Trophoblast cell (in vitro differentiated cells and primary cell): ENCODE measurements around the gene KLHL36.

Source experiments
- DNase-seq, 2 donors: peaks; one replicate each; pipeline ENCODE4 v3.0.0-alpha.2; 2016
- H2AFZ ChIP-seq: 2 replicates; pipeline ENCODE4 v1.6.1; 2013; ENCODE audit warnings: low read length, moderate library complexity, mild to moderate bottlenecking; ENCODE audit not compliant: insufficient read depth, poor library complexity
- H2AK5ac ChIP-seq: 2 replicates; pipeline ENCODE4 v1.6.1; 2013; ENCODE audit warnings: mild to moderate bottlenecking, low read length
- H2BK120ac ChIP-seq: 2 replicates; pipeline ENCODE4 v1.6.1; 2013; ENCODE audit warnings: low read length, mild to moderate bottlenecking, moderate library complexity; ENCODE audit not compliant: insufficient read depth, poor library complexity
- H2BK12ac ChIP-seq: 2 replicates; pipeline ENCODE4 v1.6.1; 2013; ENCODE audit warnings: mild to moderate bottlenecking, low read length, moderate library complexity
- H2BK5ac ChIP-seq: 2 replicates; pipeline ENCODE4 v1.6.1; 2013; ENCODE audit warnings: low read length, low read depth, moderate library complexity, mild to moderate bottlenecking; ENCODE audit not compliant: poor library complexity
- H3K14ac ChIP-seq: 2 replicates; pipeline ENCODE4 v1.6.1; 2013; ENCODE audit warnings: mild to moderate bottlenecking, low read length
- H3K18ac ChIP-seq: 2 replicates; pipeline ENCODE4 v1.6.1; 2013; ENCODE audit warnings: mild to moderate bottlenecking, low read length
- H3K23ac ChIP-seq: 2 replicates; pipeline ENCODE4 v1.6.1; 2013; ENCODE audit warnings: low read length
- H3K27ac ChIP-seq: 2 replicates; pipeline ENCODE4 v1.5.1; 2013; ENCODE audit warnings: low read depth, mild to moderate bottlenecking, inconsistent platforms, low read length, moderate library complexity
- H3K27me3 ChIP-seq: 2 replicates; pipeline ENCODE4 v1.6.1; 2013; ENCODE audit warnings: inconsistent platforms, mild to moderate bottlenecking, low read length, moderate library complexity; ENCODE audit not compliant: insufficient read depth
- H3K36me3 ChIP-seq, 2 experiments: 1 replicate in 1 of 2; 2 replicates in 1 of 2; pipeline ENCODE4 v1.6.1; 2013; ENCODE audit warnings: low read length in 2 of 2, mild to moderate bottlenecking in 2 of 2, moderate library complexity in 1 of 2; ENCODE audit not compliant: insufficient read depth in 2 of 2, control insufficient read depth in 1 of 2
- H3K4ac ChIP-seq: 2 replicates; pipeline ENCODE4 v1.6.1; 2013; ENCODE audit warnings: low read depth, mild to moderate bottlenecking, low read length, moderate library complexity
- H3K4me1 ChIP-seq, 2 experiments: 1 replicate in 1 of 2; 2 replicates in 1 of 2; pipeline ENCODE4 v1.6.1; 2013; ENCODE audit warnings: low read length in 2 of 2, mild to moderate bottlenecking in 2 of 2, moderate library complexity in 1 of 2; ENCODE audit not compliant: insufficient read depth in 2 of 2, control insufficient read depth in 1 of 2
- H3K4me2 ChIP-seq: 2 replicates; pipeline ENCODE4 v1.6.1; 2013; ENCODE audit warnings: inconsistent platforms, mild to moderate bottlenecking, low read length, moderate library complexity
- H3K4me3 ChIP-seq: 2 replicates; pipeline ENCODE4 v1.5.1; 2013; ENCODE audit warnings: mild to moderate bottlenecking, low read depth, low read length, inconsistent platforms
- H3K79me1 ChIP-seq: one replicate; pipeline ENCODE4 v1.6.1; 2013; ENCODE audit warnings: low read length
- H3K79me2 ChIP-seq: 2 replicates; pipeline ENCODE4 v1.6.1; 2013; ENCODE audit warnings: low read length, mild to moderate bottlenecking; ENCODE audit not compliant: control insufficient read depth, insufficient read depth, poor library complexity
- H3K9ac ChIP-seq: 2 replicates; pipeline ENCODE4 v1.6.1; 2013; ENCODE audit warnings: mild to moderate bottlenecking, low read length
- H3K9me3 ChIP-seq: 2 replicates; pipeline ENCODE4 v1.6.1; 2013; ENCODE audit warnings: low read depth, mild to moderate bottlenecking, control low read depth, inconsistent platforms, low read length; ENCODE audit not compliant: insufficient read depth
- H4K12ac ChIP-seq: 2 replicates; pipeline ENCODE4 v1.6.1; 2013; ENCODE audit warnings: low read depth, mild to moderate bottlenecking, low read length, moderate library complexity
- H4K8ac ChIP-seq: 2 replicates; pipeline ENCODE4 v1.6.1; 2013; ENCODE audit warnings: low read depth, mild to moderate bottlenecking, low read length, moderate library complexity
- H4K91ac ChIP-seq: one replicate; pipeline ENCODE4 v1.6.1; 2013; ENCODE audit warnings: low read depth, mild to moderate bottlenecking, low read length, moderate library complexity
- WGBS: extraction: QIAGEN DNeasy Blood & Tissue Kit; methylation state at CpG from one replicate; pipeline ENCODE4 v1.1.7; 2013; ENCODE audit warnings: missing lambda C conversion rate; ENCODE audit not compliant: insufficient read length, insufficient coverage; ENCODE audit errors: extremely low coverage; 5-methylcytosine and 5-hydroxymethylcytosine counted together

KLHL36 gene

GRCh38 chr16:84694980-84695379, 46.7 kb downstream of the KLHL36 start:
- H3K4me2 ChIP-seq = no peak overlapping the region
- no CpG with 5 or more reads among the region's 2 CpGs for WGBS
- no peak overlapping the region for H3K18ac ChIP-seq

GRCh38 chr16:84699147-84699711, 50.9 kb downstream of the KLHL36 start:
- Histone ChIP-seq H2AFZ (peak overlapping the region; percentile 77), H2AK5ac (no peak overlapping the region), H3K9ac (peak overlapping the region; percentile 55), H3K23ac (no peak overlapping the region), H3K18ac (peak overlapping the region; percentile 2), H2BK120ac (peak overlapping the region; percentile 30), H3K4ac (peak overlapping the region; percentile 58), H4K91ac (peak overlapping the region; percentile 48), H3K36me3 (no peaks in the 10 kb centered on the region), H3K9me3 (no peaks in the 10 kb centered on the region), H3K27ac (peak overlapping the region; percentile 59), H3K79me1 (peaks cover 10% of the 10 kb centered on the region), H4K8ac (peak overlapping the region; percentile 89), H4K12ac (peak overlapping the region; percentile 21), H2BK5ac (peak overlapping the region; percentile 35), H2BK12ac (no peak overlapping the region), H3K79me2 (peaks cover 13% of the 10 kb centered on the region), H3K4me3 (peak overlapping the region; percentile 78), H3K4me2 (peak overlapping the region; percentile 74), H3K14ac (peak overlapping the region; percentile 69), H3K27me3 (no peaks in the 10 kb centered on the region), H3K4me1 (peaks cover 3% of the 10 kb centered on the region in 2 experiments)
- peak in 1 of 2 donors; percentile 40 for DNase-seq
- WGBS = no CpG with 5 or more reads among the region's 29 CpGs

More at GRCh38 chr16:84694980-84695379, 46.7 kb downstream of the KLHL36 start:
- peaks cover 5% of the 10 kb centered on the region for H3K79me1 ChIP-seq
- no peak overlapping the region for H2AFZ ChIP-seq
- DNase-seq = no peak
- no peak overlapping the region for H2AK5ac ChIP-seq
- H3K36me3 ChIP-seq = no peaks in the 10 kb centered on the region
- H3K9ac ChIP-seq = no peak overlapping the region
- no peak overlapping the region for H3K4ac ChIP-seq
- no peaks in the 10 kb centered on the region for H3K9me3 ChIP-seq
- no peak overlapping the region for H3K23ac ChIP-seq
- H2BK12ac ChIP-seq = no peak overlapping the region
- H3K79me2 ChIP-seq = peaks cover 2% of the 10 kb centered on the region
- H2BK5ac ChIP-seq = no peak overlapping the region
- no peak overlapping the region for H4K91ac ChIP-seq
- H3K27ac ChIP-seq = no peak overlapping the region
- no peak overlapping the region for H4K8ac ChIP-seq
- H3K4me1 ChIP-seq = peaks cover 3% of the 10 kb centered on the region in 2 experiments
- H2BK120ac ChIP-seq = no peak overlapping the region
- H3K27me3 ChIP-seq = no peaks in the 10 kb centered on the region
- H4K12ac ChIP-seq = no peak overlapping the region
- no peak overlapping the region for H3K14ac ChIP-seq
- no peak overlapping the region for H3K4me3 ChIP-seq

- H3K18ac ChIP-seq = peak within 1 kb of the TSS; percentile 97
- peak within 1 kb of the TSS; percentile 89 for H4K8ac ChIP-seq
- H2BK120ac ChIP-seq = peak within 1 kb of the TSS; percentile 68
- DNase-seq = peak; percentile 78 to 91
- H3K4ac ChIP-seq = peak within 1 kb of the TSS; percentile 97
- H2BK12ac ChIP-seq = no peak within 1 kb of the TSS
- H3K27me3 ChIP-seq = no peaks in the 10 kb centered on the region
- H3K4me3 ChIP-seq = peak within 1 kb of the TSS; percentile 98
- peaks cover 0 to 2% of the 10 kb centered on the region in 2 experiments for H3K36me3 ChIP-seq
- H4K91ac ChIP-seq = peak within 1 kb of the TSS; percentile 93
- H3K9me3 ChIP-seq = no peaks in the 10 kb centered on the region
- WGBS = no CpG with 5 or more reads among the region's 97 CpGs
- peak within 1 kb of the TSS; percentile 74 for H3K4me2 ChIP-seq
- H3K4me1 ChIP-seq = peaks cover 3% of the 10 kb centered on the region in 2 experiments
- peak within 1 kb of the TSS; percentile 91 for H4K12ac ChIP-seq
- H2AFZ ChIP-seq = peak within 1 kb of the TSS; percentile 97
- peak within 1 kb of the TSS; percentile 94 for H2BK5ac ChIP-seq
- peaks cover 17% of the 10 kb centered on the region for H3K79me2 ChIP-seq
- H2AK5ac ChIP-seq = peak within 1 kb of the TSS; percentile 80
- peak within 1 kb of the TSS; percentile 100 for H3K9ac ChIP-seq
- no peak within 1 kb of the TSS for H3K23ac ChIP-seq
- H3K27ac ChIP-seq = peak within 1 kb of the TSS; percentile 86
- peaks cover 10% of the 10 kb centered on the region for H3K79me1 ChIP-seq
- peak within 1 kb of the TSS; percentile 96 for H3K14ac ChIP-seq
Measured at GRCh38 chr16:84699712-84700445, 51.6 kb downstream of the KLHL36 start, which contains the start of gene USP10. USP10 (plus strand) TSS chr16:84700000; CDS start chr16:84700091, 91 bp downstream.

- Histone ChIP-seq H3K4ac (peak overlapping the region; percentile 97), H3K27ac (peak overlapping the region; percentile 86), H3K9ac (peak overlapping the region; percentile 100), H3K4me3 (peak overlapping the region; percentile 98), H2BK120ac (peak overlapping the region; percentile 68), H3K27me3 (no peaks in the 10 kb centered on the region), H3K79me2 (peaks cover 18% of the 10 kb centered on the region), H3K4me1 (peaks cover 3% of the 10 kb centered on the region in 2 experiments), H3K18ac (peak overlapping the region; percentile 97), H3K14ac (peak overlapping the region; percentile 96), H4K8ac (peak overlapping the region; percentile 89), H4K91ac (peak overlapping the region; percentile 93), H3K23ac (no peak overlapping the region), H2BK5ac (peak overlapping the region; percentile 94), H3K36me3 (peaks cover 0 to 2% of the 10 kb centered on the region in 2 experiments), H4K12ac (peak overlapping the region; percentile 91), H3K4me2 (peak overlapping the region; percentile 66), H2BK12ac (no peak overlapping the region), H2AK5ac (peak overlapping the region; percentile 80), H2AFZ (peak overlapping the region; percentile 97), H3K9me3 (no peaks in the 10 kb centered on the region), H3K79me1 (peaks cover 10% of the 10 kb centered on the region)
- no CpG with 5 or more reads among the region's 28 CpGs for WGBS
- DNase-seq = peak in 1 of 2 donors; percentile 44
Measured at GRCh38 chr16:84700446-84701300, 52.4 kb downstream of the KLHL36 start.
